ENCODE data around the gene CCL26. TPM values are rescaled to one million over a fixed set of nuclear protein-coding genes. Genes with fewer than 3 reads are reported as not detected.

The CCL26 gene
- total RNA-seq (2011; cell fraction: chromatin; rRNA removed; ENCODE audit: low replicate concordance), result 1.6 TPM in 1 of 2 replicates, not detected in the other
- total RNA-seq (2011; cell fraction: nucleolus; rRNA removed), result 1.3 and 3.2 TPM in 2 replicates
- 3.0 TPM in 1 of 2 replicates, not detected in the other for total RNA-seq (2011; cell fraction: nucleoplasm; rRNA removed)
- total RNA-seq (2014; rRNA removed) (3.0 and 9.1 TPM in 2 replicates), total RNA-seq (2014; rRNA removed; fragmentation: Illumina TruSeq; extraction: Trizol) (5.9 and 8.9 TPM in 2 replicates), total RNA-seq (2015; rRNA removed; fragmentation: Illumina TruSeq; extraction: Trizol) (8.2 and 9.1 TPM in 2 replicates), total RNA-seq (2021) (8.1 and 8.4 TPM in 2 replicates), polyA plus RNA-seq (2011; rRNA removed) (1.3 and 2.3 TPM in 2 replicates), polyA plus RNA-seq (2014; fragmentation: Illumina TruSeq; extraction: Trizol) (5.5 and 7.2 TPM in 2 replicates), polyA plus RNA-seq (2014; fragmentation: Nextera tagmentation; extraction: Ambion mirVana) (10 to 100 TPM; 21.8 to 26.8 TPM), polyA plus RNA-seq (2014; rRNA removed) (4.9 and 7.1 TPM in 2 replicates), polyA minus RNA-seq (2011; rRNA and poly(A)+ RNA removed) (1.8 TPM in 1 of 2 replicates, not detected in the other), Bru-seq, nascent RNA (percentile 32 among the genes with signal in this experiment), BruChase-seq, experiment 1, labeled RNA remaining after a 2-hour chase (percentile 28 among the genes with signal in this experiment), BruChase-seq, experiment 2, labeled RNA remaining after a 6-hour chase (percentile 29 among the genes with signal in this experiment)
- polyA plus RNA-seq (2011; cell fraction: cytosol; rRNA removed), result 0.91 and 3.8 TPM in 2 replicates
- 1.4 TPM in 1 of 2 replicates, not detected in the other for polyA plus RNA-seq (2011; cell fraction: nucleus; rRNA removed)
- 1.5 and 7.1 TPM in 2 replicates for polyA plus RNA-seq (2012)
- polyA minus RNA-seq (2011; cell fraction: cytosol; rRNA and poly(A)+ RNA removed), result not detected in 2 replicates
- not detected in 2 replicates for polyA minus RNA-seq (2011; cell fraction: nucleus; rRNA and poly(A)+ RNA removed)
- long read RNA-seq, experiment 1, partial matches to known transcripts, result 0 of 1 reads
- long read RNA-seq, experiment 1, other reads (novel, unspliced or antisense), result 1 of 1 reads
- long read RNA-seq, experiment 2, partial matches to known transcripts, result 0 of 4 reads
- long read RNA-seq, experiment 2, other reads (novel, unspliced or antisense), result 0 of 4 reads
- long read RNA-seq, experiment 3, transcript CCL26-201 (3 exons, 526 nt), result major isoform, 6 of 6 reads
- long read RNA-seq, experiment 3, partial matches to known transcripts, result 0 of 6 reads
- long read RNA-seq, experiment 3, other reads (novel, unspliced or antisense), result 0 of 6 reads

GRCh38 chr7:75772081-75773077 lies at the start of gene CCL26:
CCL26 (minus strand) TSS chr7:75772211; CDS start chr7:75772176, 35 bp downstream.
- Histone ChIP-seq H3K9me1 (ENCODE audit: control insufficient read depth, insufficient read depth, low read length) (no peaks in the 10 kb centered on the region), H3K4me3 (no peak within 1 kb of the TSS), H3K4me2 (ENCODE audit: insufficient read depth, low read length) (peak within 1 kb of the TSS; percentile 32; the same call in 1 of the 2 replicates), H2AFZ (ENCODE audit: low read depth, low read length) (peak within 1 kb of the TSS; percentile 66), H3K4me1 (replicated peaks in 1 of 2; ENCODE audit: control insufficient read depth in 2 of 2, insufficient read depth in 2 of 2, low read length in 2 of 2) (peaks cover 13 to 22% of the 10 kb centered on the region in 2 experiments), H3K79me2 (ENCODE audit: control insufficient read depth, insufficient read depth, low read length) (no peaks in the 10 kb centered on the region), H4K20me1 (replicated peaks; ENCODE audit: control insufficient read depth, insufficient read depth, low read length) (no peaks in the 10 kb centered on the region), H3K27me3 (ENCODE audit: control insufficient read depth in 2 of 2, insufficient read depth in 2 of 2, low read length in 2 of 2) (no peaks in the 10 kb centered on the region), H3K27ac (ENCODE audit: extremely low read depth, low read depth, low read length) (peak within 1 kb of the TSS; percentile 68), H3K9me3 (replicated peaks; ENCODE audit: control insufficient read depth, insufficient read depth, low read depth, low read length) (no peaks in the 10 kb centered on the region), H3K36me3 (ENCODE audit: control insufficient read depth, insufficient read depth, low read length) (no peaks in the 10 kb centered on the region), H3K9ac (ENCODE audit: insufficient read depth in 1 of 2, low read depth in 2 of 2, low read length in 2 of 2) (peak within 1 kb of the TSS; percentile 3 to 36; a peak in 2 of 4 replicates)
- peak in 1 of 4 experiments; percentile 85 for DNase-seq (ENCODE audit: extremely low read depth in 1 of 4, low spot score in 3 of 4)
- intact Hi-C loops (cut with micrococcal nuclease) (loop anchor here (5.0 kb wide), 1 partner anchor 70 kb away; no protein-coding TSS in a partner anchor), in situ Hi-C loops (cut with MboI) (loop anchor here (25.0 kb wide), 1 partner anchor 865 kb away; the partner anchor contains the start of gene POMZP3)
- ChIA-PET POLR2A (interaction anchor here (0.5 to 1.2 kb wide), 3 partner anchors 10 to 598 kb away, joined by 3 to 5 read pairs (median 3); no protein-coding TSS in a partner anchor), CTCF (ENCODE audit: low intra/inter-chr PET ratio) (no interaction called here)
- FAIRE-seq, result peak; percentile 78
- 9% methylated on average over 9 of the region's 9 CpGs for WGBS (ENCODE audit: insufficient coverage, low coverage, missing lambda C conversion rate)
- peak; percentile 84 for ATAC-seq
- no TSS peak for BruUV-seq (replicated peaks)
- TF ChIP-seq, protein P1, sequence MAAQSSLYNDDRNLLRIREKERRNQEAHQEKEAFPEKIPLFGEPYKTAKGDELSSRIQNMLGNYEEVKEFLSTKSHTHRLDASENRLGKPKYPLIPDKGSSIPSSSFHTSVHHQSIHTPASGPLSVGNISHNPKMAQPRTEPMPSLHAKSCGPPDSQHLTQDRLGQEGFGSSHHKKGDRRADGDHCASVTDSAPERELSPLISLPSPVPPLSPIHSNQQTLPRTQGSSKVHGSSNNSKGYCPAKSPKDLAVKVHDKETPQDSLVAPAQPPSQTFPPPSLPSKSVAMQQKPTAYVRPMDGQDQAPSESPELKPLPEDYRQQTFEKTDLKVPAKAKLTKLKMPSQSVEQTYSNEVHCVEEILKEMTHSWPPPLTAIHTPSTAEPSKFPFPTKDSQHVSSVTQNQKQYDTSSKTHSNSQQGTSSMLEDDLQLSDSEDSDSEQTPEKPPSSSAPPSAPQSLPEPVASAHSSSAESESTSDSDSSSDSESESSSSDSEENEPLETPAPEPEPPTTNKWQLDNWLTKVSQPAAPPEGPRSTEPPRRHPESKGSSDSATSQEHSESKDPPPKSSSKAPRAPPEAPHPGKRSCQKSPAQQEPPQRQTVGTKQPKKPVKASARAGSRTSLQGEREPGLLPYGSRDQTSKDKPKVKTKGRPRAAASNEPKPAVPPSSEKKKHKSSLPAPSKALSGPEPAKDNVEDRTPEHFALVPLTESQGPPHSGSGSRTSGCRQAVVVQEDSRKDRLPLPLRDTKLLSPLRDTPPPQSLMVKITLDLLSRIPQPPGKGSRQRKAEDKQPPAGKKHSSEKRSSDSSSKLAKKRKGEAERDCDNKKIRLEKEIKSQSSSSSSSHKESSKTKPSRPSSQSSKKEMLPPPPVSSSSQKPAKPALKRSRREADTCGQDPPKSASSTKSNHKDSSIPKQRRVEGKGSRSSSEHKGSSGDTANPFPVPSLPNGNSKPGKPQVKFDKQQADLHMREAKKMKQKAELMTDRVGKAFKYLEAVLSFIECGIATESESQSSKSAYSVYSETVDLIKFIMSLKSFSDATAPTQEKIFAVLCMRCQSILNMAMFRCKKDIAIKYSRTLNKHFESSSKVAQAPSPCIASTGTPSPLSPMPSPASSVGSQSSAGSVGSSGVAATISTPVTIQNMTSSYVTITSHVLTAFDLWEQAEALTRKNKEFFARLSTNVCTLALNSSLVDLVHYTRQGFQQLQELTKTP (IDR thresholded peaks at IDR 0.05; ENCODE audit: low read depth in 1 of 2, partially characterized antibody in 2 of 2), result no peak
- no peak for TF ChIP-seq ZNF75A (CRISPR knock-in tag; IDR thresholded peaks at IDR 0.05)
- TF ChIP-seq EZH2 (IDR thresholded peaks at IDR 0.05; ENCODE audit: borderline replicate concordance, low read depth, low read length), result no peak
- TF ChIP-seq ZNF778 (CRISPR knock-in tag; IDR thresholded peaks at IDR 0.05), result no peak
- 0 out of 2 replicates have a peak, but pooled peaks have one; percentile 45 for TF ChIP-seq KAT7 (CRISPR knock-in tag; IDR thresholded peaks at IDR 0.05; ENCODE audit: borderline replicate concordance)
- no peak for TF ChIP-seq CHCHD3 (CRISPR knock-in tag; IDR thresholded peaks at IDR 0.05)
- no peak for TF ChIP-seq DNMT1 (IDR thresholded peaks at IDR 0.05)
- TF ChIP-seq DDX20 (tag; IDR thresholded peaks at IDR 0.05; ENCODE audit: low read depth), result no peak
- 0 out of 2 replicates have a peak, but pooled peaks have one; percentile 65 for TF ChIP-seq MEF2D (tag; conservative IDR thresholded peaks at IDR 0.05; ENCODE audit: low read depth)
- TF ChIP-seq NRF1 (conservative IDR thresholded peaks at IDR 0.05 in 1 of 2, IDR thresholded peaks at IDR 0.05 in 1 of 2), result no peak
- no peak for TF ChIP-seq ZFP1 (CRISPR knock-in tag; IDR thresholded peaks at IDR 0.05)
- no peak for TF ChIP-seq ZNF133 (CRISPR knock-in tag; IDR thresholded peaks at IDR 0.05)
